ENCODE results near the gene PPP1R15B. TPM values are rescaled to one million over a fixed set of nuclear protein-coding genes. Genes with fewer than 3 reads are reported as not detected.

PPP1R15B gene
- total and polyA plus RNA-seq, 2 of the 4 experiments (the other 2 are of a cell fraction): 14.9 to 15.0 TPM

GRCh38 chr1:204359474-204360255, 52.0 kb downstream of the PPP1R15B start, which contains the start of gene PLEKHA6:
Gene PLEKHA6, minus strand, starts transcription at chr1:204359929. Its CDS starts 86,202 bp downstream, at chr1:204273727.
- peak within 1 kb of the TSS; percentile 49; the same call in 1 of the 2 replicates for H3K4me2 ChIP-seq (ENCODE audit: low read depth, low read length)
- H3K27me3 ChIP-seq (ENCODE audit: control insufficient read depth, insufficient read depth, low read length): no peaks in the 10 kb centered on the region
- no CpG with 5 or more reads among the region's 20 CpGs for WGBS, 2 experiments (ENCODE audit: extremely low coverage in 2 of 2, insufficient read length in 1 of 2)
- H3K4ac ChIP-seq (ENCODE audit: low read depth, low read length): peak within 1 kb of the TSS; percentile 64
- H3K27ac ChIP-seq (ENCODE audit: insufficient read depth, low read length): no peak within 1 kb of the TSS
- ChIA-PET CTCF (interaction anchor here (0.6 to 5.0 kb wide), 21 partner anchors 9 to 197 kb away, joined by 3 to 27 read pairs (median 5); partner anchors contain the start of gene GOLT1A), POLR2A (ENCODE audit: unreplicated experiment) (no interaction called here)
- H4K91ac ChIP-seq (ENCODE audit: insufficient read depth, low read depth, low read length): peak within 1 kb of the TSS; percentile 37
- peak within 1 kb of the TSS; percentile 57 for H2AK5ac ChIP-seq (ENCODE audit: low read depth, low read length)
- H2BK120ac ChIP-seq (ENCODE audit: low read depth, low read length): peak within 1 kb of the TSS; percentile 69
- no peak within 1 kb of the TSS for H3K23ac ChIP-seq (ENCODE audit: low read depth, low read length)
- H3K14ac ChIP-seq (replicated peaks; ENCODE audit: low read depth, low read length): 0 out of 2 replicates have a peak within 1 kb of the TSS, but pooled peaks have one; percentile 19
- H3K79me1 ChIP-seq (ENCODE audit: low read depth in 1 of 2, low read length in 2 of 2): no peaks in the 10 kb centered on the region
- dilution Hi-C loops (cut with HindIII; ENCODE audit: low sequenced_read_pairs, unreplicated experiment): no loop called here
- H3K9me3 ChIP-seq (ENCODE audit: control insufficient read depth, insufficient read depth, low read length): no peaks in the 10 kb centered on the region
- H3K56ac ChIP-seq (ENCODE audit: extremely low read depth, insufficient read depth, low read length): no peak within 1 kb of the TSS; the same call in 1 of the 2 replicates
- ATAC-seq (ENCODE audit: low read depth) (peak; percentile 78), DNase-seq (peak; percentile 66)
- no peaks in the 10 kb centered on the region for H3K9me1 ChIP-seq (ENCODE audit: insufficient read depth, low read length)
- no peaks in the 10 kb centered on the region for H4K20me1 ChIP-seq (ENCODE audit: insufficient read depth, low read length)
- intact Hi-C loops (cut with micrococcal nuclease): loop anchor here (5.0 to 10.0 kb wide), 2 partner anchors 65 to 497 kb away; partner anchors contain the start of gene SNRPE
- in situ Hi-C loops (cut with MboI; ENCODE audit: low sequenced_read_pairs): loop anchor here (5.0 to 10.0 kb wide), 4 partner anchors 107 to 495 kb away; partner anchors contain the start of genes GOLT1A and SNRPE
- H4K5ac ChIP-seq (ENCODE audit: low read depth, low read length): peak within 1 kb of the TSS; percentile 43; the same call in 1 of the 2 replicates
- H3K9ac ChIP-seq (ENCODE audit: low read depth, low read length): peak within 1 kb of the TSS; percentile 15
- H3K18ac ChIP-seq (ENCODE audit: low read depth, low read length): peak within 1 kb of the TSS; percentile 20
- H4K8ac ChIP-seq (ENCODE audit: low read depth in 2 of 2, low read length in 2 of 2): peak within 1 kb of the TSS; percentile 30 to 50; a peak in 3 of 4 replicates
- no peaks in the 10 kb centered on the region for H3K36me3 ChIP-seq (ENCODE audit: control insufficient read depth, insufficient read depth, low read length)
- H2AFZ ChIP-seq (replicated peaks; ENCODE audit: low read length, poor library complexity): peak within 1 kb of the TSS; percentile 86
- BruUV-seq (replicated peaks): no TSS peak
- H2BK20ac ChIP-seq (ENCODE audit: low read depth, low read length): peak within 1 kb of the TSS; percentile 69
- H3K4me3 ChIP-seq (ENCODE audit: insufficient read depth, low read depth, low read length): no peak within 1 kb of the TSS
- peak within 1 kb of the TSS; percentile 36; the same call in 1 of the 3 replicates for H2BK15ac ChIP-seq (ENCODE audit: low read depth, low read length)
- no peak within 1 kb of the TSS for H2BK5ac ChIP-seq (ENCODE audit: low read depth, low read length, poor library complexity, severe bottlenecking)
- H3K4me1 ChIP-seq (ENCODE audit: control insufficient read depth, insufficient read depth, low read length): peaks cover 18% of the 10 kb centered on the region
- peak within 1 kb of the TSS; percentile 67 for H2AK9ac ChIP-seq (replicated peaks; ENCODE audit: low read depth, low read length, poor library complexity)
- TF ChIP-seq CTCF (conservative IDR thresholded peaks at IDR 0.05; ENCODE audit: low read depth, low read length): peak; percentile 84
- TF ChIP-seq SMC3 (IDR thresholded peaks at IDR 0.05; ENCODE audit: low read depth, low read length): peak; percentile 74
- peak; percentile 88 for TF ChIP-seq USF2 (IDR thresholded peaks at IDR 0.05; ENCODE audit: low read depth, low read length)
- TF ChIP-seq CHD1 (IDR thresholded peaks at IDR 0.05; ENCODE audit: low read depth, low read length): no peak
- no peak for TF ChIP-seq POLR2A (IDR thresholded peaks at IDR 0.05; ENCODE audit: low read depth, low read length)
- peak; percentile 74; the same call in 1 of the 2 replicates for TF ChIP-seq MXI1 (IDR thresholded peaks at IDR 0.05; ENCODE audit: borderline replicate concordance, low read depth, low read length)
- no peak for TF ChIP-seq CEBPB (IDR thresholded peaks at IDR 0.05; ENCODE audit: low read depth, low read length)
- TF ChIP-seq FOS (IDR thresholded peaks at IDR 0.05; ENCODE audit: low read depth, low read length): no peak
- no peak for TF ChIP-seq MAFK (IDR thresholded peaks at IDR 0.05; ENCODE audit: low read depth, low read length)
- no peak for TF ChIP-seq RCOR1 (IDR thresholded peaks at IDR 0.05; ENCODE audit: insufficient replicate concordance, low read length)
- no peak for TF ChIP-seq MAZ (IDR thresholded peaks at IDR 0.05; ENCODE audit: borderline replicate concordance, low read depth, low read length)
- no peak for TF ChIP-seq RFX5 (IDR thresholded peaks at IDR 0.05; ENCODE audit: low read depth, low read length)
- no peak for TF ChIP-seq NFE2L2 (IDR thresholded peaks at IDR 0.05; ENCODE audit: low read depth, low read length)
- peak; percentile 30; the same call in 1 of the 2 replicates for TF ChIP-seq BHLHE40 (IDR thresholded peaks at IDR 0.05; ENCODE audit: low read depth, low read length)
- TF ChIP-seq RAD21 (IDR thresholded peaks at IDR 0.05; ENCODE audit: low read length): peak; percentile 82
